Subcutaneous adipose tissue (tissue), 4 donors: ENCODE data around the gene PPP1R16B. TPM values are rescaled to one million over a fixed set of nuclear protein-coding genes. Genes with fewer than 3 reads are reported as not detected.

ENCODE experiments used
- total RNA-seq, 4 donors: library from RNA; depleted of rRNA; stranded (reverse); fragments of >200 nt; gene quantifications; one replicate each; pipeline ENCODE4 v1.1.0, GENCODE V29; 2016
- TF ChIP-seq, protein P1 (sequence below): fragments of 450-650 bp; IDR thresholded peaks from one replicate; pipeline ENCODE4 v1.5.1; 2016; ENCODE audit warnings: low read depth, mild to moderate bottlenecking, control low read depth, antibody characterized with exemption, moderate library complexity

PPP1R16B gene
- total RNA-seq, 4 donors from 2014 or later, result 3.1 to 37.3 (median 4.9) TPM

DNA sequence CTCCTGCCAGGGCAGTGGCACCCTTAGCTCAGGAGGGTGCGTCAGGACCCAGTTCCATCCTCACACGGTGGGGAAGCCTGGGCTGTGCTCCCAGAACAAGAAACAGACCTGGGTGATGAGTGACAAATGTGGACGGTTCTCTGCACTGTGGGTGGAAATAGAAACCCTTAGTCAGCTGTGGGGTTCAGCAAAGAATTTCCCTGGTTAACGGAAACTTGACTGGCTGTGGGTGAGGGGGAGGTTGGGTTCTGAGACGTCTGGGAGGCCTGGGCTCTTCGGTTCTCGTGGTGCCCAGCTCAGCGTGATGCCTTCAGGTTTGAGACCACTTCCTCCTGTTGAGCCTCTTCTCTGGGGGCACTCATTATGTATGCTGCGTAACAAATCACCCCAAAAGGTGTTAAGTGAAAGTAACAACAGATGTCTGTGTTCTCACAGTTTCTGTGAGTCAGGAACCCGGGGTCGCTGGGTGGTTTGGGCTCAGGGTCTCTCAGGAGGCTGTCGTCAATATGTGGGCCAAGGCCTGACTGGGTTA is 67.6 kb downstream of the PPP1R16B start:
- TF ChIP-seq, protein P1, sequence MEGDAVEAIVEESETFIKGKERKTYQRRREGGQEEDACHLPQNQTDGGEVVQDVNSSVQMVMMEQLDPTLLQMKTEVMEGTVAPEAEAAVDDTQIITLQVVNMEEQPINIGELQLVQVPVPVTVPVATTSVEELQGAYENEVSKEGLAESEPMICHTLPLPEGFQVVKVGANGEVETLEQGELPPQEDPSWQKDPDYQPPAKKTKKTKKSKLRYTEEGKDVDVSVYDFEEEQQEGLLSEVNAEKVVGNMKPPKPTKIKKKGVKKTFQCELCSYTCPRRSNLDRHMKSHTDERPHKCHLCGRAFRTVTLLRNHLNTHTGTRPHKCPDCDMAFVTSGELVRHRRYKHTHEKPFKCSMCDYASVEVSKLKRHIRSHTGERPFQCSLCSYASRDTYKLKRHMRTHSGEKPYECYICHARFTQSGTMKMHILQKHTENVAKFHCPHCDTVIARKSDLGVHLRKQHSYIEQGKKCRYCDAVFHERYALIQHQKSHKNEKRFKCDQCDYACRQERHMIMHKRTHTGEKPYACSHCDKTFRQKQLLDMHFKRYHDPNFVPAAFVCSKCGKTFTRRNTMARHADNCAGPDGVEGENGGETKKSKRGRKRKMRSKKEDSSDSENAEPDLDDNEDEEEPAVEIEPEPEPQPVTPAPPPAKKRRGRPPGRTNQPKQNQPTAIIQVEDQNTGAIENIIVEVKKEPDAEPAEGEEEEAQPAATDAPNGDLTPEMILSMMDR, result no peak

DNA sequence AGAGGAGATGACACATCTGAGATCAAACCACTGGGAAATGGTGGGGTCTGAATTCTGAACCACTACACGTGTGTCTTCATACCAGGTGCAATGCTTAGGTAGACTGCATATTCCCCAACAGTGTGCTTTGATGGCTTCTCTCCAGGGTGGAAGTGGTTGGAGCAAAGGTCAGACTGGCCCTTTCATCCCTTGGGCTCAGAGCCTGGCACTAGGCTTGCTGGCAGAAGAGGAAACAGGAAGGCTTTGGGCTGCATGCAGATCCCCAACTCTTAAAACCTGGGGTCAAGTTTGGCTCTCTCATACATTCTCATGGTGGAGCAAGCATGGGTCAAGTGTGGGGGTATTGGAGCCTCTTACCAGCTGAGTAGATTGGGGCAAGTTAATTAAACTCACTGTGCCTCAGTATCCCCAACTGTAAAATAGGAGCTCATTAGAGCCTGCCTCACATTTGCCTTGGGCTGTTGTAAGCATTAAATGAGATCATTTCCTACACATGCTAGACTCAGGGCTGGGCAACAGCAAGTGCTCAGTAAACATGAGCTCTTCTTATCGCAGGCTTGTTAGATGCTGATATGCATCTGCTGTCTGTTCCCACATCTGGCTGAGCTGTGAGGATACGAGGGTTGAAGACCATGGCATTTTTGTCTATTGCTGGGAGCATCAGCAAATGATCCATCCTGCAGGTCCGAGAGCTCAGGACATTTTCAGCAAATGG is 69.1 kb downstream of the PPP1R16B start:
- TF ChIP-seq, protein P1, result no peak

DNA sequence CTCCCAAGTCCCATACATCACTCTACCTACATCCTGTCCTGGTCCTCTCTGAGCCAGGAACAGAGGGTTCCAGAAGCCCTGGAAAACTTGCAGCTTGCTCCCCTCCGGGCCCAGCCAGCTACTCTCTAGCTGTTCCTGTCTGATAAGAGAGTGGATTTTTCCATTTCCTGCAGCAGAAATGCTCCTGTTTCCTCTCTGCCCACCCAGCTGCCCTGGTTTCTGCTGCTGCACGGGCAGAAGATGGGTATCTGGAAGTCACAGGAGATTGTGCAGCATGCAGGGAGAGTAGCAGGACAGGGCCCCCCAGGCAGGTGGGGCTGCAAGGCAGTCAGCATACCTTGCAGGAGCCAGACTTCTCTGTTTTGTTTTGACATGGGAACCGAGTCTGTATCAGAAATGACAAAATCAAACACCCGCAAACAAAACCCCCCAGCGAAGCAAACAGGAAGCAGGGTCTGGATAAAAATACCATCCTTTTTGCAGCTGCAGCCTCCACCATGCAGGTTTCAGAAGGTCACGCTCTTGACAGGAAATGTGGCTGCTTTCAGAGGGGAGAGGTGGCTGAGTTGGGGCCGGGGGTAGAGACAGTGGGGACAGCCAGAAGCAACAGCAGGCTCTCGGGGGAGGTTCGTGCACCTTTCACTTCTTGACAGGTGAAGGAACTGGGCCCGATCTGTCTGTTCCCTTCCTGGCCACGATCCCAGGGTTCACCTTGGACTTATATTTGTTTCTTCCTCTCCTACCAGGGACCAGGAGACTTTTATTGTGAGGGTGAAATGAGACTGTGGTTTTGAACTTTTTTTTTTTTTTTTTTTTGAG is 69.9 kb downstream of the PPP1R16B start:
- TF ChIP-seq, protein P1, result no peak

DNA sequence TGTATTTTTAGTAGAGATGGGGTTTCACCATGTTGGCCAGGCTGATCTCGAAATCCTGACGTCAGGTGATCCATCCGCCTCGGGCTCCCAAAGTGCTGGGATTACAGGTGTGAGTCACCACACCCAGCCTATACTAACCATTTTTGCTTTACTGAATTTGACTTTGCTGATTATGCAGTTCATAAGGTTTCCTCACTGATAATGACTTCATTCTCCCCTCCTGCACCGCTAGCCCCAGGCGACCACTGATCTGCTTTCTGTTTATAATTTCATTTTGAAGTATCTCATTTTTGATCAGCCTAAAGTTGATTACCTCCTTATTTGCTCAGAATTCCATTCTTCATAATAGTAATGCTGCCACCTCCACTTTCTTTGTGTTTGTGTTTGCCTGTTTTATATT is 72.0 kb downstream of the PPP1R16B start:
- TF ChIP-seq, protein P1, result no peak

DNA sequence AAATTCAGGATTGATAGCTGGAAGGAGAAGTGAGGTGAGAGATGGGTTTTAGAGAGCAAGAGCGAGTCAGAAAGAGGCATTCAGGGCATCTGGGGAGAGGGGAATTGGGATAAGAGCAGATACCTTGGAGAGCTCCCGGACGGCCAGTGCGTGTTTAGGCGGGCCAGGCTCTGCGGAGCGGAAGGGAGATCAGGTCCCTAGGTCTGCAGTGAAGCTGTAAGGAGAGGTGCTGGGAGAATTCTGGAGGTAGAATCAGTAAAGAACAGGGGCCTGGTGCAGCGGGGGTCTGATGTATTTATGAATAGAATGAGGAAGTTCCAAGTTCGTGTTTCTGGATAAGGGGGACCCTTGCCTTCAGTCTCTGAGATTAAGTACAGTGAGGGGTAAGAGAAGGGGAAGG is 73.4 kb downstream of the PPP1R16B start:
- TF ChIP-seq, protein P1, result no peak

DNA sequence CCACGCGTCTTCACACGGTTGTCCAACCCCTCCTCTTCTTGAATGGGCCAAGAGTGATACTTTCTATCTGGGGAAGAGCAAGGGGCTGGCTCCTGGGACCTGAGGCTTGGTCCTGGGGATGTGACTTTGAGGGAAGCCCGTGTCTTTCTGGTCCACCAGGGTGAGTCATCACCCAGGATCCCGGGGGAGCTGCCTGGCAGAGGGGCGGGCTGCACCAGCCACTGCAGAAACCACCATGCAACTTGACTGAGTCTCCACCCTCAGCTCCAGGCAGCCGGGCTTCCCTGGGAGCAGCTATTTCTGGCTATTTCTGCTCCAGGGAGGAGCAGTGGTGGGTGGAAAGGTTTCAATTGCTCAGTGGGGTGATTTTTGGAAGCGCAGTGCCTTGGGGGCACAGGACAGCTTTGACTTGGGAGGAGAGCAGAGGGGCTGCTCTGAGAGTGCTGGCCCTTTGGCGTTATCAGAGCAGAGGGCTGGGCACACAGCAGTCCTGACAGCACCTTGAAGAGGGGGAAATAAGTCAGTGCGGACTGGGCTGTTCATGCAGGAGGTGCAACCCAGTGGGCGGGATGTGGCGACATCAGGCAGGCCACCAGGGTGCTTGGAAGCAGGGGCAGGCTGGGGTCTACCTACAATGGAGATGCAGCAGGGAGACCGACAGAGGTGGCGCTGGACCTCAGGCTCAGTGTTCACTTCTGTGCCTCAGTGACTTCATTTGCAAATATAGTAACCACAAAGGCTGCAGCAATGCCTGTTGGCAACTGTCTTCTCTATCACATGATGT is 75.6 kb downstream of the PPP1R16B start:
- TF ChIP-seq, protein P1, result no peak
